NCI-H526 treated with DMSO at 0.1 percent for 48 hours (cell line): ENCODE data around the gene AFF3.
"Not testable (repeated sequence)": the region's sequence is repeated elsewhere in the genome, so short reads cannot be mapped to it uniquely, and the experiment has no call there.

ENCODE experiments used
- DNase-seq: peaks from one replicate; lab custom pipeline; 2025; lab: John Stamatoyannopoulos, UW

The AFF3 gene

GRCh38 chr2:99666256-99666655, 476.1 kb downstream of the AFF3 start:
- DNase-seq, result no peak

- no peak for DNase-seq
Observed at GRCh38 chr2:99663641-99664040, 478.7 kb downstream of the AFF3 start.

GRCh38 chr2:99662761-99663341, 479.5 kb downstream of the AFF3 start:
- DNase-seq, result peak; percentile 93

GRCh38 chr2:99661761-99662160, 480.6 kb downstream of the AFF3 start:
- DNase-seq, result not testable (repeated sequence)

- DNase-seq, result no peak
Observed at GRCh38 chr2:99660616-99661406, 481.6 kb downstream of the AFF3 start.

GRCh38 chr2:99659874-99660273, 482.5 kb downstream of the AFF3 start:
- no peak for DNase-seq

GRCh38 chr2:99657691-99658258, 484.6 kb downstream of the AFF3 start:
- no peak for DNase-seq

GRCh38 chr2:99656994-99657393, 485.4 kb downstream of the AFF3 start:
- DNase-seq, result no peak

GRCh38 chr2:99653433-99653832, 489.0 kb downstream of the AFF3 start:
- DNase-seq, result no peak

- no peak for DNase-seq
Observed at GRCh38 chr2:99652862-99653261, 489.5 kb downstream of the AFF3 start.

GRCh38 chr2:99651930-99652670, 490.3 kb downstream of the AFF3 start:
- DNase-seq, result no peak

- DNase-seq, result no peak
Observed at GRCh38 chr2:99648906-99649789, 493.2 kb downstream of the AFF3 start.

- no peak for DNase-seq
Observed at GRCh38 chr2:99648178-99648844, 494.1 kb downstream of the AFF3 start.

- DNase-seq, result no peak
Observed at GRCh38 chr2:99645960-99646359, 496.4 kb downstream of the AFF3 start.

GRCh38 chr2:99644419-99644787, 498.0 kb downstream of the AFF3 start:
- no peak for DNase-seq

GRCh38 chr2:99643787-99644418, 498.5 kb downstream of the AFF3 start:
- DNase-seq, result peak; percentile 38

- DNase-seq, result no peak
Observed at GRCh38 chr2:99641999-99642398, 500.4 kb downstream of the AFF3 start.

GRCh38 chr2:99640635-99641151, 501.7 kb downstream of the AFF3 start:
- DNase-seq, result no peak

GRCh38 chr2:99638791-99639190, 503.6 kb downstream of the AFF3 start:
- DNase-seq, result no peak

GRCh38 chr2:99637159-99637697, 505.2 kb downstream of the AFF3 start:
- DNase-seq, result no peak
